GM19463 (cell line): Measurements from ENCODE around the gene TLE6.
"Not testable (repeated sequence)": the region's sequence is repeated elsewhere in the genome, so short reads cannot be mapped to it uniquely, and the experiment has no call there.

Experiments
- ATAC-seq: cut with Tn5 transposase; IDR thresholded peaks from one replicate; pipeline ENCODE4 v1.9.1; 2021; ENCODE audit warnings: mild to moderate bottlenecking, moderate library complexity; ENCODE audit not compliant: unreplicated experiment

The TLE6 gene

GRCh38 chr19:2973229-2973628 lies 4.1 kb upstream of the TLE6 start:
- no peak for ATAC-seq

GRCh38 chr19:2974342-2975041 lies 2.9 kb upstream of the TLE6 start:
- no peak for ATAC-seq

GRCh38 chr19:2976609-2977000 lies 759 bp upstream of the TLE6 start:
- no peak for ATAC-seq

GRCh38 chr19:2977746-2978138 lies 378 bp downstream of the TLE6 start:
- no peak for ATAC-seq

- ATAC-seq: no peak
Observed at GRCh38 chr19:2978166-2978767, 903 bp downstream of the TLE6 start.

- no peak for ATAC-seq
Observed at GRCh38 chr19:2978772-2979171, 1.4 kb downstream of the TLE6 start.

- ATAC-seq: no peak
Observed at GRCh38 chr19:2981898-2982297, 4.5 kb downstream of the TLE6 start.

- no peak for ATAC-seq
Observed at GRCh38 chr19:2982561-2982960, 5.2 kb downstream of the TLE6 start.

GRCh38 chr19:2982983-2983350 lies 5.6 kb downstream of the TLE6 start:
- ATAC-seq: no peak

- ATAC-seq: no peak
Observed at GRCh38 chr19:2983351-2984214, 6.2 kb downstream of the TLE6 start.

- ATAC-seq: no peak
Observed at GRCh38 chr19:2984215-2984528, 6.8 kb downstream of the TLE6 start.

- ATAC-seq: no peak
Observed at GRCh38 chr19:2986951-2987524, 9.7 kb downstream of the TLE6 start.

- ATAC-seq: no peak
Observed at GRCh38 chr19:2987797-2988196, 10.4 kb downstream of the TLE6 start.

GRCh38 chr19:2988568-2988967 lies 11.2 kb downstream of the TLE6 start:
- ATAC-seq: no peak

GRCh38 chr19:2989236-2989946 lies 12.0 kb downstream of the TLE6 start:
- ATAC-seq: no peak

GRCh38 chr19:2992333-2992732 lies 15.0 kb downstream of the TLE6 start:
- not testable (repeated sequence) for ATAC-seq

- no peak for ATAC-seq
Observed at GRCh38 chr19:2992958-2993357, 15.6 kb downstream of the TLE6 start.

- ATAC-seq: no peak
Observed at GRCh38 chr19:2993579-2993978, 16.2 kb downstream of the TLE6 start.

GRCh38 chr19:2994588-2995131 lies 17.3 kb downstream of the TLE6 start:
- ATAC-seq: no peak

GRCh38 chr19:2997720-2998119 lies 20.4 kb downstream of the TLE6 start:
- ATAC-seq: no peak

GRCh38 chr19:2998642-2999041 lies 21.3 kb downstream of the TLE6 start:
- no peak for ATAC-seq
